H1 (cell line): Measurements from ENCODE around the gene DKK3. TPM values are rescaled to one million over a fixed set of nuclear protein-coding genes. Genes with fewer than 3 reads are reported as not detected.

Source experiments
- SP4 ChIP-seq: IDR thresholded peaks from 2 replicates; pipeline ENCODE4 v1.6.1; 2012; ENCODE audit warnings: low read length, inconsistent platforms
- TAF7 ChIP-seq: optimal IDR thresholded peaks from 2 replicates; pipeline ENCODE3; 2011; ENCODE audit warnings: low read depth, mild to moderate bottlenecking, inconsistent platforms, low read length, moderate library complexity, borderline replicate concordance
- USF2 ChIP-seq: IDR thresholded peaks from 2 replicates; pipeline ENCODE4 v1.6.1; 2011; ENCODE audit warnings: low read length, improper control_type of control experiment
- polyA plus RNA-seq, 7 experiments: library from polyadenylated mRNA; depleted of rRNA in 3 of 7; stranded (reverse) in 5 of 7; unstranded in 2 of 7; fragments of >200 nt in 5 of 7; fragments of 200-250 nt in 2 of 7; gene quantifications; 1 replicate in 5 of 7; 2 replicates in 1 of 7; 4 replicates in 1 of 7; pipeline versions ENCODE4 v1.2.1 to v1.2.3, GENCODE V29; 2011 to 2013; ENCODE audit warnings: missing spikeins in 2 of 7, mixed read lengths in 2 of 7
- total RNA-seq: library from RNA; stranded (reverse); fragmentation: NEBNext Ultra II Directional; extraction: Animal tissue kit (Norgen Biotek cat#: 25700); gene quantifications from 2 replicates; pipeline ENCODE4 v1.2.1, GENCODE V29; 2021

The DKK3 gene
- total and polyA plus RNA-seq, 2 of the 8 experiments (the other 6 are each of a cell fraction or from before 2014, with no cell fraction given), result 30.0 to 40.1 TPM

GRCh38 chr11:11984563-11984962, 23.9 kb downstream of the DKK3 start (continued):
- no peak for TF ChIP-seq USF2
- TF ChIP-seq SP4, result no peak
- TF ChIP-seq TAF7, result no peak
